Measurements from ENCODE around the gene XCL1. TPM values are rescaled to one million over a fixed set of nuclear protein-coding genes. Genes with fewer than 3 reads are reported as not detected.

The XCL1 gene
- total and polyA plus RNA-seq, 4 donors: 0.15 to 0.71 (median 0.36) TPM

DNA sequence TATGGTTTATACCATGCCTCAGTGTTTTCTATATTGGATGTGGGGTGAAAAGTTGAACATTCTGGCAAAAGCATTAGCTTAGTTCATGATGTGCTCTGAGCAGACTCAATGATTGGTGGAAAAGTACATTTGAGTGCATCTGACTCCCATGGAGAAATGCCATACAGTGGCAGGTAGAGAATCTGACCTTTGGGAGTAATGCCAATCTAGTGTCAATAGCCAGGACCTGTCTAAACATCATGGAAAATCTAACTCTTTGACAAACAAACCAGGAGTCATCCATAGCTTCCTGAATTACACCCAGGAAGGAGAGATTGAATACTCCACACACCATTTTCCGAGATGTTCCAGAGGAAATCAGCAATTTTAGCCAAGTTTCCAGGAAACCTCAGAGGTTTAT lies 51.0 kb downstream of the XCL1 start:
- no peak overlapping the region for H3K27ac ChIP-seq (ENCODE audit: low read depth in 1 of 2, low read length in 1 of 2)
- H3K27me3 ChIP-seq (ENCODE audit: control insufficient read depth in 3 of 3, insufficient read depth in 3 of 3, low read length in 2 of 3): no peaks in the 10 kb centered on the region
- ATAC-seq (ENCODE audit: insufficient read depth, low FRiP score): no peak
- no peak overlapping the region for H3K9ac ChIP-seq (ENCODE audit: insufficient read depth in 1 of 2, low read length in 2 of 2)
- H3K9me3 ChIP-seq (ENCODE audit: control insufficient read depth in 4 of 4, insufficient read depth in 3 of 4, low read length in 3 of 4): no peaks in the 10 kb centered on the region
- no peaks in the 10 kb centered on the region for H3K36me3 ChIP-seq (ENCODE audit: control insufficient read depth in 4 of 4, insufficient read depth in 4 of 4, low read length in 4 of 4)
- H3K4me1 ChIP-seq (ENCODE audit: control insufficient read depth in 5 of 5, insufficient read depth in 5 of 5, low read length in 5 of 5): peaks cover 0 to 11% (median 0%) of the 10 kb centered on the region in 5 donors
- WGBS, 2 donors: 84 to 95% methylated on average over 1 of the region's 1 CpG
- no peak for DNase-seq
- TF ChIP-seq, protein P1, sequence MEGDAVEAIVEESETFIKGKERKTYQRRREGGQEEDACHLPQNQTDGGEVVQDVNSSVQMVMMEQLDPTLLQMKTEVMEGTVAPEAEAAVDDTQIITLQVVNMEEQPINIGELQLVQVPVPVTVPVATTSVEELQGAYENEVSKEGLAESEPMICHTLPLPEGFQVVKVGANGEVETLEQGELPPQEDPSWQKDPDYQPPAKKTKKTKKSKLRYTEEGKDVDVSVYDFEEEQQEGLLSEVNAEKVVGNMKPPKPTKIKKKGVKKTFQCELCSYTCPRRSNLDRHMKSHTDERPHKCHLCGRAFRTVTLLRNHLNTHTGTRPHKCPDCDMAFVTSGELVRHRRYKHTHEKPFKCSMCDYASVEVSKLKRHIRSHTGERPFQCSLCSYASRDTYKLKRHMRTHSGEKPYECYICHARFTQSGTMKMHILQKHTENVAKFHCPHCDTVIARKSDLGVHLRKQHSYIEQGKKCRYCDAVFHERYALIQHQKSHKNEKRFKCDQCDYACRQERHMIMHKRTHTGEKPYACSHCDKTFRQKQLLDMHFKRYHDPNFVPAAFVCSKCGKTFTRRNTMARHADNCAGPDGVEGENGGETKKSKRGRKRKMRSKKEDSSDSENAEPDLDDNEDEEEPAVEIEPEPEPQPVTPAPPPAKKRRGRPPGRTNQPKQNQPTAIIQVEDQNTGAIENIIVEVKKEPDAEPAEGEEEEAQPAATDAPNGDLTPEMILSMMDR (IDR thresholded peaks at IDR 0.05; ENCODE audit: control extremely low read depth, extremely low read depth): no peak
- H3K4me3 ChIP-seq: no peak overlapping the region

DNA sequence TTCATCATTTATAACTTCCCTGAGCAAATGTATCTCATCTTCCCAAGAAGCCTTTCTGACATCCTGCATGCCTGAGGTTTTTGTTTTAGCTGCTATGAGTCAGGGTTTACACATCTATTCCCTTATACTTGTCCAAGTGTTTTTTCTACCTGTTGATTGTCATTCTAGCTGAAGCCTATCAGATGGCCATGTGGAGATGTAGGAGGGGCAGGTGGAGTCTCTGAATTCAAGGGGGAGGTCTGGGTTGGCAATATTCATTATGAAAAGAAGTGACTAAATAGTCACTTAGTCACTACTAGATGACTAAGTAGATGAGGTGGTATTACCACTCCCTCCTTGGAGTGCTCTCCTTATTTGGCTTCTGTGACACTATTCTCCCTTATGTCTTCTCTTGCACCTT lies 52.4 kb downstream of the XCL1 start:
- Histone ChIP-seq H3K27ac (ENCODE audit: low read depth in 1 of 2, low read length in 1 of 2) (no peak overlapping the region), H3K9me3 (ENCODE audit: control insufficient read depth in 4 of 4, insufficient read depth in 3 of 4, low read length in 3 of 4) (no peaks in the 10 kb centered on the region), H3K4me3 (no peak overlapping the region), H3K36me3 (ENCODE audit: control insufficient read depth in 4 of 4, insufficient read depth in 4 of 4, low read length in 4 of 4) (no peaks in the 10 kb centered on the region), H3K4me1 (ENCODE audit: control insufficient read depth in 5 of 5, insufficient read depth in 5 of 5, low read length in 5 of 5) (peaks cover 0 to 3% (median 0%) of the 10 kb centered on the region in 5 donors), H3K27me3 (ENCODE audit: control insufficient read depth in 3 of 3, insufficient read depth in 3 of 3, low read length in 2 of 3) (no peaks in the 10 kb centered on the region), H3K9ac (ENCODE audit: insufficient read depth in 1 of 2, low read length in 2 of 2) (no peak overlapping the region)
- peak; percentile 65 for ATAC-seq (ENCODE audit: insufficient read depth, low FRiP score)
- DNase-seq: no peak
- TF ChIP-seq, protein P1 (IDR thresholded peaks at IDR 0.05; ENCODE audit: control extremely low read depth, extremely low read depth): no peak

DNA sequence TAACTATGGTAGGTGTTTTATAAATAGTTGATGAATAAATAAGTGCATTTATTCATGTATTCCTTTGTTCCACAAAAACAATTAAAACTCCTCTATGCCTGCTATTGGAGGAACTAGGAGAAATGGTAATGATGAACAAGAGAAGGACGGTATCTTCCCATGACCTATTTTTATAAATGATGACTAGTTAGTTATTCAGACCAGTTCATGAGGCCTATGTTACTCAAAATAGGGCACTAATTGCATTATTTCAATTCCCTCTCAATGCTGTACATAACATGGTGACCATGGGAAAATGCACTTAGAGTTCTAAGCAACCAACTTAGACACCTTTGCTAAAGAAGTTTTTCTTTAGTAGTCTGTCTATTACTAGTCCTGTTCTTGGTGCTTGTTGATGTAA lies 53.1 kb downstream of the XCL1 start:
- ATAC-seq (ENCODE audit: insufficient read depth, low FRiP score): no peak
- H3K27ac ChIP-seq (ENCODE audit: low read depth in 1 of 2, low read length in 1 of 2): no peak overlapping the region
- H3K27me3 ChIP-seq (ENCODE audit: control insufficient read depth in 3 of 3, insufficient read depth in 3 of 3, low read length in 2 of 3): no peaks in the 10 kb centered on the region
- no peak overlapping the region for H3K4me3 ChIP-seq
- no peaks in the 10 kb centered on the region for H3K36me3 ChIP-seq (ENCODE audit: control insufficient read depth in 4 of 4, insufficient read depth in 4 of 4, low read length in 4 of 4)
- no peaks in the 10 kb centered on the region for H3K4me1 ChIP-seq (ENCODE audit: control insufficient read depth in 5 of 5, insufficient read depth in 5 of 5, low read length in 5 of 5)
- TF ChIP-seq, protein P1 (IDR thresholded peaks at IDR 0.05; ENCODE audit: control extremely low read depth, extremely low read depth): no peak
- WGBS, 2 donors: 92 to 96% methylated on average over 1 of the region's 1 CpG
- no peaks in the 10 kb centered on the region for H3K9me3 ChIP-seq (ENCODE audit: control insufficient read depth in 4 of 4, insufficient read depth in 3 of 4, low read length in 3 of 4)
- DNase-seq: no peak
- no peak overlapping the region for H3K9ac ChIP-seq (ENCODE audit: insufficient read depth in 1 of 2, low read length in 2 of 2)

Other genes with a start within 250 kb of the XCL1 start
- 1 to 10 TPM; 1.2 to 4.6 TPM for gene XCL2, start 32.6 kb upstream of the XCL1 start, total RNA-seq
- under 1 TPM; 0.41 to 0.68 TPM for gene XCL2, start 32.6 kb upstream of the XCL1 start, polyA plus RNA-seq
- 1 to 10 TPM; 7.4 to 9.5 TPM for gene DPT, start 152.6 kb downstream of the XCL1 start, total RNA-seq
- 1 to 10 TPM; 3.9 to 5.5 TPM for gene DPT, start 152.6 kb downstream of the XCL1 start, polyA plus RNA-seq